Renal cortical epithelial cell (primary cell): Measurements from ENCODE around the gene LSG1. TPM values are rescaled to one million over a fixed set of nuclear protein-coding genes. Genes with fewer than 3 reads are reported as not detected.

Experiments used
- total RNA-seq: library from RNA; depleted of rRNA; stranded (reverse); fragments of >200 nt; gene quantifications from 2 replicates; pipeline ENCODE4 v1.2.3, GENCODE V29; 2014

Gene LSG1
- total RNA-seq, 1 donor from 2014 or later = 37.3 TPM

Other genes with a start within 250 kb of the LSG1 start
- gene ATP13A3, start 185.2 kb downstream of the LSG1 start, total RNA-seq = 588 and 600 TPM in 2 replicates
- gene TMEM44, start 38.8 kb downstream of the LSG1 start, total RNA-seq = 14.9 and 20.7 TPM in 2 replicates
- gene FAM43A, start 13.7 kb upstream of the LSG1 start, total RNA-seq = 0.17 and 0.30 TPM in 2 replicates